Glutamatergic neuron (in vitro differentiated cells): Measurements from ENCODE around the gene RAMP2. TPM values are rescaled to one million over a fixed set of nuclear protein-coding genes. Genes with fewer than 3 reads are reported as not detected.

Source experiments
- DNase-seq: peaks from one replicate; pipeline ENCODE4 v3.0.0; 2022
- H3K27ac Mint-ChIP-seq: one replicate; pipeline ENCODE4 v1.8.0; 2020; ENCODE audit warnings: mild to moderate bottlenecking, mixed read lengths, inconsistent platforms; ENCODE audit not compliant: unreplicated experiment
- H3K27me3 Mint-ChIP-seq: one replicate; pipeline ENCODE4 v1.8.0; 2020; ENCODE audit warnings: mild to moderate bottlenecking, moderate library complexity, mixed read lengths, inconsistent platforms; ENCODE audit not compliant: unreplicated experiment
- H3K36me3 Mint-ChIP-seq: one replicate; pipeline ENCODE4 v1.8.0; 2020; ENCODE audit warnings: mild to moderate bottlenecking, mixed read lengths, inconsistent platforms; ENCODE audit not compliant: unreplicated experiment
- H3K4me1 Mint-ChIP-seq: one replicate; pipeline ENCODE4 v1.8.0; 2020; ENCODE audit warnings: mild to moderate bottlenecking, low read depth, mixed read lengths, inconsistent platforms; ENCODE audit not compliant: unreplicated experiment
- H3K4me3 Mint-ChIP-seq: one replicate; pipeline ENCODE4 v1.8.0; 2020; ENCODE audit warnings: mild to moderate bottlenecking, mixed read lengths, inconsistent platforms; ENCODE audit not compliant: unreplicated experiment
- H3K9me3 Mint-ChIP-seq: one replicate; pipeline ENCODE4 v1.8.0; 2020; ENCODE audit warnings: mild to moderate bottlenecking, moderate library complexity, mixed read lengths, inconsistent platforms; ENCODE audit not compliant: unreplicated experiment
- total RNA-seq: library from RNA; stranded (reverse); fragmentation: NEBNext Ultra II Directional; extraction: Animal tissue kit (Norgen Biotek cat#: 25700); gene quantifications from one replicate; pipeline ENCODE4 v1.2.1, GENCODE V29; 2021; ENCODE audit not compliant: unreplicated experiment
- TF ChIP-seq, protein P1 (sequence below): fragments of 200-600 bp; sonication (generic); IDR thresholded peaks from one replicate; pipeline ENCODE4 v1.5.0; 2021; ENCODE audit not compliant: partially characterized antibody, unreplicated experiment

The RAMP2 gene
- total RNA-seq, 1 donor from 2014 or later: 4.6 TPM

DNA sequence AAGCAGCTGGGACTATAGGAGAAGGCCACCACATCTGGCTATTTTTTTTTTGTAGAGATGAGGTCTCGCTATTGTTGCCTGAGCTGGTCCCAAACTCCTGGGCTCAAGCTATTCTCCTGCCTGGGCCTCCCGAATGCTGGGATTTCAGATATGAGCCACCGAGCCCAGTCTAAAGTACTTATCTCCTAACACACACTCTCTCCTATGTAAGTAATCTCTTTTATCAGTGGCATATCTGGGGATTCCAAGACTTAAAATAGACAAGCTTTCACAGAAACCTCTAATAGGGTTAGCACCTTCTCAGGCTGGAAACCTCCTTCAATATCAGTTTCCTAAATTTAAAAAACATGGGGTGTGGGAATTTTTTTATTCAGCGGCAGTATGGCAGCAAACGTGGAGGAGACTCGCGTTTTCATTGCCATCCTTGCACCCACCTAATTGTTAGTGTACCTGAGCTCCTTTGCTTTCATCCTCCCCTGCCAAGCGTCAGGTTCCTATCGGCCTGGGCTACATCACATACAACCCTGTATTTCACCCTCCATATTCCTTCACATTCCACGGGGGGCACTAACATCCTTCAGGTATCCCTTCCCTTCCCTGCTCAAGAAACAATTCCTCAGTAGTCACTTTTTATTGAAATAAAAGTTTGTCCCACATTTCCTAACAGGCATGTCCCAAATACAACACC lies 17.3 kb upstream of the RAMP2 start:
- DNase-seq: no peak
- Mint-ChIP-seq H3K4me3 (peak overlapping the region; percentile 95), H3K9me3 (peaks cover 8% of the 10 kb centered on the region), H3K4me1 (peaks cover 5% of the 10 kb centered on the region), H3K27me3 (peaks cover 4% of the 10 kb centered on the region), H3K36me3 (peaks cover 5% of the 10 kb centered on the region), H3K27ac (peak overlapping the region; percentile 90)
- TF ChIP-seq, protein P1, sequence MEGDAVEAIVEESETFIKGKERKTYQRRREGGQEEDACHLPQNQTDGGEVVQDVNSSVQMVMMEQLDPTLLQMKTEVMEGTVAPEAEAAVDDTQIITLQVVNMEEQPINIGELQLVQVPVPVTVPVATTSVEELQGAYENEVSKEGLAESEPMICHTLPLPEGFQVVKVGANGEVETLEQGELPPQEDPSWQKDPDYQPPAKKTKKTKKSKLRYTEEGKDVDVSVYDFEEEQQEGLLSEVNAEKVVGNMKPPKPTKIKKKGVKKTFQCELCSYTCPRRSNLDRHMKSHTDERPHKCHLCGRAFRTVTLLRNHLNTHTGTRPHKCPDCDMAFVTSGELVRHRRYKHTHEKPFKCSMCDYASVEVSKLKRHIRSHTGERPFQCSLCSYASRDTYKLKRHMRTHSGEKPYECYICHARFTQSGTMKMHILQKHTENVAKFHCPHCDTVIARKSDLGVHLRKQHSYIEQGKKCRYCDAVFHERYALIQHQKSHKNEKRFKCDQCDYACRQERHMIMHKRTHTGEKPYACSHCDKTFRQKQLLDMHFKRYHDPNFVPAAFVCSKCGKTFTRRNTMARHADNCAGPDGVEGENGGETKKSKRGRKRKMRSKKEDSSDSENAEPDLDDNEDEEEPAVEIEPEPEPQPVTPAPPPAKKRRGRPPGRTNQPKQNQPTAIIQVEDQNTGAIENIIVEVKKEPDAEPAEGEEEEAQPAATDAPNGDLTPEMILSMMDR: no peak

DNA sequence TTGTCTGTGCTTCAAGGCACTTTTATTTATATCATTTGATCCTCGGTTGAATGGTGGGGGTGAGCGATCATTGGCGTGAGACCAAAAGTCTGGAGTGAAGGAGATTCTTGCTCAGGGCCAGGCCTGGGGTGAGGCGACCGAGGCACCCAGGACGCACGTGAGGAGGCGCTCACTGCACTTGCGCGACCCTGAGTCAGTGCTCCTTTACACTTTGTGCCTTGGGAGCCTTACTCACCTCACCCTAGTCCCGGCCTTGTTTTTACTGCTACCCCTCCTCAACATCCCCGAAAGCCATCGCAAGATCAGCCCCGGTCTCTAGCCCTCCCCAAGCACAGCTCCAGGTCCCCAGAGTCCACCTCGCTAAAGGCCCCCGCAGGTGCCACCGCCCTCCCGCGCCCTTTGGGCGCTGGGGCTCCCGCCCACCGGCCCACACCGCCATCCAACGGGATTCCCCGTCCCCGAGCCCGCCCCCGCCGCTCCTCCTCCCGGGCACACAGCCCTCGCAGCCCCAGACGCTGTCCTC lies 16.7 kb upstream of the RAMP2 start:
- H3K9me3 Mint-ChIP-seq: peaks cover 8% of the 10 kb centered on the region
- H3K27me3 Mint-ChIP-seq: peaks cover 4% of the 10 kb centered on the region
- H3K36me3 Mint-ChIP-seq: peaks cover 5% of the 10 kb centered on the region
- peak overlapping the region; percentile 90 for H3K27ac Mint-ChIP-seq
- H3K4me3 Mint-ChIP-seq: peak overlapping the region; percentile 95
- TF ChIP-seq, protein P1: no peak
- H3K4me1 Mint-ChIP-seq: peaks cover 5% of the 10 kb centered on the region
- peak; percentile 46 for DNase-seq

DNA sequence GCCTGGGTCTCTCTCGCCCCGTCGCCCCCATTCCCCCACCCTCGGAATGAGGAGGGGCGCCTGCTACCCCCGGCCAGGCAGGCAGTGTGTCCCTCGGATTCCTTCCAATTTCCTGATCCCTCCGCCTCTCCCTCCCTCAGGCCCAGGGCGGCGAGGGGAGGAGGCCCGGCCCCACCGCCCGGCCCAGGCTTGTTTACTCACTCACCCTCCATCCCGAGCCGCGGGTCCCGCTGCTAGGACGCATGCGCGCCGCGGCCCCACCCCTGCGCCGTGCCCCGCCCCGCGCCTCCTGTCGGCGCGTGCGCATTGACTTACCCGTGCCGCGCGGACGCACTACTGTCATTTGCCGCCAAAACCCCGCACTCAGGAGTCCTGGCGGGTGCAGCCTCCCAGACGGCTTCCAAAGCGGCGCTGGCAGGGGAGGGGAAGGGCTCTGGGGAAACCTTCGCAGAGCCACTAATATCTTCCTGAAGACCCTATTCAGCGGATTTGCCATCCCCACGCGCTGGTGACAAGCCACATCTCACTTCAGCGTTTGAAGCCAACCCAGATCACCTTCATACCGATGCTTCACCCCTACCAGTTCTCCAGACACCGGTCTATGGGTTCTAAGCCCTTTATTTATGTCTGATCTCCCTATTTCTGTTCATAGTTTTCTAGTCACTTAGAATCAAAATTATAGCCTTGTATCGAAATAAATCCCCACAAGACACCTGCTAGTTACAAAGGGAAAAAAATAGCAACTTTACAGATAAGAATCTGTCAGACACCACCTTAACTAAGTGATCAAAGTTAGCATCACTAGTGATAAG lies 16.0 kb upstream of the RAMP2 start, which contains the start of gene EZH1:
Gene EZH1 (minus strand): TSS at position 235 of the 812 bp plus-strand sequence. CDS start 16,099 bp downstream, outside the sequence.
- Mint-ChIP-seq H3K9me3 (peaks cover 8% of the 10 kb centered on the region), H3K27ac (peak within 1 kb of the TSS; percentile 90), H3K4me1 (peaks cover 5% of the 10 kb centered on the region), H3K27me3 (peaks cover 4% of the 10 kb centered on the region), H3K4me3 (peak within 1 kb of the TSS; percentile 95), H3K36me3 (peaks cover 5% of the 10 kb centered on the region)
- DNase-seq: peak; percentile 93
- TF ChIP-seq, protein P1: no peak

GRCh38 chr17:42748202-42748907 lies 12.7 kb upstream of the RAMP2 start:
- Mint-ChIP-seq H3K27me3 (peaks cover 2% of the 10 kb centered on the region), H3K36me3 (peaks cover 5% of the 10 kb centered on the region), H3K27ac (no peak overlapping the region), H3K4me3 (no peak overlapping the region), H3K9me3 (peaks cover 6% of the 10 kb centered on the region), H3K4me1 (peaks cover 5% of the 10 kb centered on the region)
- DNase-seq: no peak
- TF ChIP-seq, protein P1: no peak
